Stomach (tissue), 4 donors: Measurements from ENCODE around the gene TPO.
"Not testable (repeated sequence)": the region's sequence is repeated elsewhere in the genome, so short reads cannot be mapped to it uniquely, and the experiment has no call there.

ENCODE experiments used
- EP300 ChIP-seq: sonication (generic); formaldehyde crosslinking; IDR thresholded peaks from one replicate; pipeline ENCODE4 v1.6.1; 2017; ENCODE audit warnings: antibody characterized with exemption
- POLR2A ChIP-seq, 4 donors: fragments of 450-650 bp; IDR thresholded peaks; one replicate each; pipeline ENCODE4 v1.6.1; 2016; ENCODE audit warnings: antibody characterized with exemption in 4 of 4, control low read depth in 2 of 4, mild to moderate bottlenecking in 1 of 4, moderate library complexity in 1 of 4
- POLR2AphosphoS5 ChIP-seq, 3 donors: sonication (generic); formaldehyde crosslinking; IDR thresholded peaks; one replicate each; pipeline ENCODE4 v1.6.1; 2016; ENCODE audit warnings: antibody characterized with exemption in 3 of 3
- TF ChIP-seq, protein P1 (sequence below), 7 experiments: fragments of 450-650 bp in 4 of 7; fragments of 200-600 bp in 3 of 7; sonication (generic) in 3 of 7; IDR thresholded peaks; one replicate each; pipeline ENCODE4 v1.5.1; 2016 to 2019; ENCODE audit warnings: antibody characterized with exemption in 7 of 7, control low read depth in 2 of 7, mild to moderate bottlenecking in 1 of 7

DNA sequence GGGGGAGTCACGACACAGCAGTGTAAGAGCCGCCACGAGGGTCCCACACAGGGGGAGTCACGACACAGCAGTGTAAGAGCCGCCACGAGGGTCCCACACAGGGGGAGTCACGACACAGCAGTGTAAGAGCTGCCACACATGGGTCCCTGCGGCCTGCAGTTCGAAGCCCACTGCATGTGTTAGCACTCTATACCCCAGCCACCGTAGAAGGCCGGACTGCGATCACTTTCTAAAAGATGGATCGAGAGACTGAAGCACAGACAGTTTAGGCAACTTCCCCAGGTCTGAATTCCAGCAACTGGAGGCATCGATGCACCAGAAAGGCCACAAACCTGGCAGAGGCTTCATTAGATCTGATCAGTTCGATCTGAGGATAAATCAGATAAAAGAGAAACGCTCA, 77.1 kb downstream of the TPO start:
- TF ChIP-seq, protein P1, sequence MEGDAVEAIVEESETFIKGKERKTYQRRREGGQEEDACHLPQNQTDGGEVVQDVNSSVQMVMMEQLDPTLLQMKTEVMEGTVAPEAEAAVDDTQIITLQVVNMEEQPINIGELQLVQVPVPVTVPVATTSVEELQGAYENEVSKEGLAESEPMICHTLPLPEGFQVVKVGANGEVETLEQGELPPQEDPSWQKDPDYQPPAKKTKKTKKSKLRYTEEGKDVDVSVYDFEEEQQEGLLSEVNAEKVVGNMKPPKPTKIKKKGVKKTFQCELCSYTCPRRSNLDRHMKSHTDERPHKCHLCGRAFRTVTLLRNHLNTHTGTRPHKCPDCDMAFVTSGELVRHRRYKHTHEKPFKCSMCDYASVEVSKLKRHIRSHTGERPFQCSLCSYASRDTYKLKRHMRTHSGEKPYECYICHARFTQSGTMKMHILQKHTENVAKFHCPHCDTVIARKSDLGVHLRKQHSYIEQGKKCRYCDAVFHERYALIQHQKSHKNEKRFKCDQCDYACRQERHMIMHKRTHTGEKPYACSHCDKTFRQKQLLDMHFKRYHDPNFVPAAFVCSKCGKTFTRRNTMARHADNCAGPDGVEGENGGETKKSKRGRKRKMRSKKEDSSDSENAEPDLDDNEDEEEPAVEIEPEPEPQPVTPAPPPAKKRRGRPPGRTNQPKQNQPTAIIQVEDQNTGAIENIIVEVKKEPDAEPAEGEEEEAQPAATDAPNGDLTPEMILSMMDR (IDR thresholded peaks at IDR 0.05): not testable (repeated sequence)
- not testable (repeated sequence) for TF ChIP-seq POLR2AphosphoS5 (IDR thresholded peaks at IDR 0.05); EP300; POLR2A (IDR thresholded peaks at IDR 0.05)
